ENCODE data around the gene PPP2R1B.
"Not testable (repeated sequence)": the region's sequence is repeated elsewhere in the genome, so short reads cannot be mapped to it uniquely, and the experiment has no call there.

The PPP2R1B gene

GRCh38 chr11:111776398-111777093, 10.4 kb upstream of the PPP2R1B start:
- DNase-seq (ENCODE audit: low read depth) = no peak
- H3K4me3 ChIP-seq (ENCODE audit: low read length) = no peak overlapping the region
- TF ChIP-seq CTCF (IDR thresholded peaks at IDR 0.05; ENCODE audit: insufficient read depth, low read depth, low read length, missing control alignments) = no peak

GRCh38 chr11:111774955-111775710, 8.9 kb upstream of the PPP2R1B start:
- H3K4me3 ChIP-seq (ENCODE audit: low read length) = no peak overlapping the region
- DNase-seq (ENCODE audit: low read depth) = no peak
- TF ChIP-seq CTCF (IDR thresholded peaks at IDR 0.05; ENCODE audit: insufficient read depth, low read depth, low read length, missing control alignments) = no peak

- DNase-seq (ENCODE audit: low read depth) = no peak
- no peak for TF ChIP-seq CTCF (IDR thresholded peaks at IDR 0.05; ENCODE audit: insufficient read depth, low read depth, low read length, missing control alignments)
- H3K4me3 ChIP-seq (ENCODE audit: low read length) = no peak overlapping the region
Measured at GRCh38 chr11:111772535-111772934, 6.3 kb upstream of the PPP2R1B start.

GRCh38 chr11:111771205-111771604, 5.0 kb upstream of the PPP2R1B start:
- not testable (repeated sequence) for H3K4me3 ChIP-seq (ENCODE audit: low read length); DNase-seq (ENCODE audit: low read depth)

- no peak overlapping the region for H3K4me3 ChIP-seq (ENCODE audit: low read length)
- DNase-seq (ENCODE audit: low read depth) = no peak
- TF ChIP-seq CTCF (IDR thresholded peaks at IDR 0.05; ENCODE audit: insufficient read depth, low read depth, low read length, missing control alignments) = no peak
Measured at GRCh38 chr11:111770581-111771134, 4.5 kb upstream of the PPP2R1B start.

GRCh38 chr11:111766834-111767142, 599 bp upstream of the PPP2R1B start:
- peak overlapping the region; percentile 89 for H3K4me3 ChIP-seq (ENCODE audit: low read length)
- TF ChIP-seq CTCF (IDR thresholded peaks at IDR 0.05; ENCODE audit: insufficient read depth, low read depth, low read length, missing control alignments) = no peak
- no peak for DNase-seq (ENCODE audit: low read depth)

GRCh38 chr11:111765320-111765983, 737 bp downstream of the PPP2R1B start:
- peak overlapping the region; percentile 89 for H3K4me3 ChIP-seq (ENCODE audit: low read length)
- TF ChIP-seq CTCF (IDR thresholded peaks at IDR 0.05; ENCODE audit: insufficient read depth, low read depth, low read length, missing control alignments) = no peak
- peak; percentile 19 for DNase-seq (ENCODE audit: low read depth)
